Lower leg skin (tissue), 4 donors: ENCODE data around the gene SPATA9. TPM values are rescaled to one million over a fixed set of nuclear protein-coding genes. Genes with fewer than 3 reads are reported as not detected.

ENCODE experiments used
- DNase-seq, 2 donors: peaks; one replicate each; pipeline ENCODE4 v3.0.0-alpha.2; 2019; ENCODE audit warnings: low spot score in 2 of 2
- H3K4me3 ChIP-seq: fragments of 200-600 bp; sonication (generic); 2 replicates; pipeline ENCODE4 v1.5.1; 2017; ENCODE audit warnings: mild to moderate bottlenecking, low read depth; ENCODE audit not compliant: poor library complexity, severe bottlenecking
- CTCF ChIP-seq, 3 donors: fragments of 450-650 bp; IDR thresholded peaks; one replicate each; pipeline ENCODE4 v1.5.1; 2016; ENCODE audit warnings: antibody characterized with exemption in 3 of 3, mild to moderate bottlenecking in 3 of 3, moderate library complexity in 2 of 3
- POLR2A ChIP-seq, 2 donors: fragments of 450-650 bp; IDR thresholded peaks; one replicate each; pipeline ENCODE4 v1.6.1; 2016 to 2017; ENCODE audit warnings: antibody characterized with exemption in 2 of 2, mild to moderate bottlenecking in 1 of 2, moderate library complexity in 1 of 2
- WGBS, 2 donors: methylation state at CpG; one replicate each; pipeline ENCODE4 v1.1.5; 2018; 5-methylcytosine and 5-hydroxymethylcytosine counted together
- intact Hi-C: fragments of 100-400 bp; cut with DNase I; formaldehyde crosslinking; loops from one replicate; pipeline ENCODE4 v1.15.0; 2023; ENCODE audit warnings: low total_unique reads
- total RNA-seq, 4 donors: library from RNA; depleted of rRNA; stranded (reverse); fragments of >200 nt; gene quantifications; one replicate each; pipeline ENCODE4 v1.1.0, GENCODE V29; 2016

Gene SPATA9
- total RNA-seq, 4 donors from 2014 or later = 0.99 TPM; not detected in 3

GRCh38 chr5:95729115-95730010 is 46.6 kb upstream of the SPATA9 start:
- WGBS, 2 donors = 88 to 92% methylated on average over 8 of the region's 8 CpGs
- intact Hi-C loops = no loop called here
- H3K4me3 ChIP-seq = no peak overlapping the region
- no peak for DNase-seq
- TF ChIP-seq CTCF (IDR thresholded peaks at IDR 0.05) (no peak), POLR2A (IDR thresholded peaks at IDR 0.05) (no peak)

- WGBS, 2 donors = 79 to 92% methylated on average over 3 of the region's 3 CpGs
- intact Hi-C loops = no loop called here
Measured at GRCh38 chr5:95728494-95729114, 45.8 kb upstream of the SPATA9 start.

DNA sequence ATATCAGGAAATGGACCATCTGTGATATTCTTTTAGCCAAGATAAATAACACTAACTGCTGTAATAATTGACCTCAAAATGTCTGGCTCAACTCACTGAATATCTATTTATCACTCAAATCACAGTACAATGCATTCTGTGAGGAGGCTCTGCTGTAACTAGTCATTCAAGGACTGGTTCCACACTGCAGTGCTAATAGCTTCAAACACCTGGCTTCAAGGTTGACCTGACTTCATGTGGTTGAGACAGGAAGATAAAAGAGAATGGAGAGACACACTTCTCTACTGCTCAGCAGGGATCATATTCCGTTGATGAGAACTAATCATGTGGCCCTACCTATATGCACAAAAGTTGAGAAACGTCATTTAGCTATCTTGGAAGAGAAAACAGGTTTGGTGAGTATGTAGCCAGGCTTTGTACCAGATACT is 45.0 kb upstream of the SPATA9 start:
- intact Hi-C loops = no loop called here
- no peak for DNase-seq
- 38 to 55% methylated on average over 2 of the region's 2 CpGs for WGBS, 2 donors
- no peak overlapping the region for H3K4me3 ChIP-seq
- TF ChIP-seq POLR2A (IDR thresholded peaks at IDR 0.05) (no peak), CTCF (IDR thresholded peaks at IDR 0.05) (no peak)

More at GRCh38 chr5:95728494-95729114, 45.8 kb upstream of the SPATA9 start:
- TF ChIP-seq POLR2A (IDR thresholded peaks at IDR 0.05) (no peak), CTCF (IDR thresholded peaks at IDR 0.05) (no peak)
- H3K4me3 ChIP-seq = no peak overlapping the region
- no peak for DNase-seq

- H3K4me3 ChIP-seq = no peak overlapping the region
- 65 to 79% methylated on average over 5 of the region's 5 CpGs for WGBS, 2 donors
- DNase-seq = no peak
- no peak for TF ChIP-seq CTCF (IDR thresholded peaks at IDR 0.05)
- TF ChIP-seq POLR2A (IDR thresholded peaks at IDR 0.05) = no peak
- intact Hi-C loops = no loop called here
Measured at GRCh38 chr5:95726811-95727763, 44.3 kb upstream of the SPATA9 start.

- 60 to 74% methylated on average over 4 of the region's 4 CpGs for WGBS, 2 donors
- no peak for DNase-seq
- no peak for TF ChIP-seq POLR2A (IDR thresholded peaks at IDR 0.05)
- TF ChIP-seq CTCF (IDR thresholded peaks at IDR 0.05) = no peak
- H3K4me3 ChIP-seq = no peak overlapping the region
- intact Hi-C loops = no loop called here
Measured at GRCh38 chr5:95725937-95726810, 43.4 kb upstream of the SPATA9 start.
